ENCODE results near the gene OR2T27. TPM values are rescaled to one million over a fixed set of nuclear protein-coding genes. Genes with fewer than 3 reads are reported as not detected.
"Not testable (repeated sequence)": the region's sequence is repeated elsewhere in the genome, so short reads cannot be mapped to it uniquely, and the experiment has no call there.

OR2T27 gene, protein sequence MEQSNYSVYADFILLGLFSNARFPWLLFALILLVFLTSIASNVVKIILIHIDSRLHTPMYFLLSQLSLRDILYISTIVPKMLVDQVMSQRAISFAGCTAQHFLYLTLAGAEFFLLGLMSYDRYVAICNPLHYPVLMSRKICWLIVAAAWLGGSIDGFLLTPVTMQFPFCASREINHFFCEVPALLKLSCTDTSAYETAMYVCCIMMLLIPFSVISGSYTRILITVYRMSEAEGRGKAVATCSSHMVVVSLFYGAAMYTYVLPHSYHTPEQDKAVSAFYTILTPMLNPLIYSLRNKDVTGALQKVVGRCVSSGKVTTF
- total RNA-seq (not detected), polyA plus RNA-seq (not detected)

DNA sequence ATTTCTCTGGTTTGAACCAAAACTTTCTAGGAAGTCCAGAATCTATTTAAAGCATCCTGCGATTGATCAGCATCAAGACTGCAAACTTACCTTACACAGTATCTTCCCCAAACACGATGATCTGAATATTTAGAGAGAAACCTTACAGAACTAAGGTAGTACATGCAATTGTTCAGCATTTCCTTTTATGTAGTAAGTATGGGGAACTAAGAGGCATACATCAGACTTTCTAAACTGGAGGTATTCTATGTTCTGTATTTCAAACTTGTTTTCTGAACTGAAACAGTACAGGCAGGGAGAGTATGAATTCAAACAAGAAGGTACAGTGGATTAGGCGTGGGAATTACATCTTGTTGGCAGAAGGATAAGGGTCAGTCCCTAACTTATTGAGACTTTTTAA lies at the start of gene OR2T27:
TSS of gene OR2T27 (minus strand) at position 175 of the 400 bp plus-strand sequence. CDS start 4,644 bp downstream, outside the sequence.
- not testable (repeated sequence) for H3K4me1 ChIP-seq (ENCODE audit: insufficient read depth); H3K27ac ChIP-seq (ENCODE audit: low read depth); H3K36me3 ChIP-seq (ENCODE audit: insufficient read depth); H3K4me3 ChIP-seq (ENCODE audit: low read depth, low read length); DNase-seq (ENCODE audit: extremely low spot score)
- 75% methylated on average over 3 of the region's 3 CpGs for whole genome bisulfite sequencing

DNA sequence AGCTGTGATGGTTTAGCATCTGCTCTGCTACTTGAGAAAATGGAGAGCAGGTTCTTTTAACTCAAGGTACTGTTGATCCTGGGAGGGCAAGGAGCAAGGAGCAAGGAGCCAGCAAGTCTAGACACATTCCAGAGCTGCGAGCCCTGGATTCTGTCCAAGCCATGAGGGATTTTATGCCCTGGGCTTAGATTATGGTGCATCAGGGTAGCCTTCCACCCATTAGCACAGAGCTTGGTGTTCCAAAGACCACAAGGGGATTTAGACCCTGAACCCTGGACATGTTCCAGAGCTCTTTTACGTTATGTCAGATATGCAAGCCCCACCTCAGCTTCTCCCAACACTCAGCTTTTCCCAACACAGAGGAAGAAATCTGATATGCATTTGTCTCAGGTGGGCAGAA lies 49.3 kb upstream of the OR2T27 start:
- Histone ChIP-seq H3K36me3 (ENCODE audit: insufficient read depth) (no peaks in the 10 kb centered on the region), H3K27ac (ENCODE audit: low read depth) (no peak overlapping the region), H3K4me3 (ENCODE audit: low read depth, low read length) (no peak overlapping the region), H3K4me1 (ENCODE audit: insufficient read depth) (no peaks in the 10 kb centered on the region)
- DNase-seq (ENCODE audit: extremely low spot score): no peak
- whole genome bisulfite sequencing: 53% methylated on average over 2 of the region's 2 CpGs

DNA sequence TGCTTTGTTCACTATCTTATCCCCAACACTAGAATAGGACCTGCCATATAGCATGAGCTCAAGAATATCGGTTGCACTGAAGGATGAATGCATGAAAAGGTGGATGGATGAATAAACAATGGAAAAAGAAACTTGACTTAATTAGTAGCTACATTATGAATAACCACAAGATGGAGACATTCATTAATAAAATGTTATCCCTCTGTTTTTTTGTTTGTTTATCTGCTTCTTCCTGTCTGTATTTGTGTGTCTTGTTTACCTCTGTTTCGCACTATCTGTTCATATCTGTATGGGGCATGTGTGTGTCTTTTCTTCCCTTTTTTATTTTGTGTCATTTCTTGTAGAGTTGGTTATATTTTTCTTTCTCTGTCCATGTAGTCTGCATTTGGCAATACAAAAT lies 48.3 kb upstream of the OR2T27 start:
- H3K36me3 ChIP-seq (ENCODE audit: insufficient read depth): no peaks in the 10 kb centered on the region
- no peaks in the 10 kb centered on the region for H3K4me1 ChIP-seq (ENCODE audit: insufficient read depth)
- no peak for DNase-seq (ENCODE audit: extremely low spot score)
- H3K4me3 ChIP-seq (ENCODE audit: low read depth, low read length): no peak overlapping the region
- 51% methylated on average over 2 of the region's 2 CpGs for WGBS
- H3K27ac ChIP-seq (ENCODE audit: low read depth): no peak overlapping the region

DNA sequence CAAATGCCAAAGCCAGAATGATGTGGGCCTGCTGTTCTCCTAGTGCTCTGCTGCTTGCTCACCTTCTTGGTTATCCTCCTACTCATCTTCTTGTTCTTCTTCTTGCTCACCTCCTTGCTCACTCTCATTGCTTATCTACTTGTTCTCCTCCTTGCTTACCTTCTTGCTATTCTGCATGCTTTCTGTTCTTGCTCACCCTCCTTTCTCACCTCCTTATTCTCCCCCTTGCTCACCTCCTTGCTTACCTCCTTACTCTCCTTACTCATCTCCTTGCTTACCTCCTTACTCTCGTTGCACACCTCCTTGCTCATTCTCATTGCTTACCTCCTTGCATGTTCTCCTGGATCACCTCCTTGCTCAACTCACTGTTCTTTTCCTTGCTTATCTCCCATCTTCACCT lies 47.4 kb upstream of the OR2T27 start, which contains the start of gene OR14I1:
TSS of gene OR14I1 (minus strand) at position 53 of the 400 bp plus-strand sequence.
- H3K36me3 ChIP-seq (ENCODE audit: insufficient read depth): no peaks in the 10 kb centered on the region
- 57% methylated on average over 1 of the region's 1 CpG for WGBS
- no peak within 1 kb of the TSS for H3K4me3 ChIP-seq (ENCODE audit: low read depth, low read length)
- H3K4me1 ChIP-seq (ENCODE audit: insufficient read depth): no peaks in the 10 kb centered on the region
- no peak within 1 kb of the TSS for H3K27ac ChIP-seq (ENCODE audit: low read depth)
- DNase-seq (ENCODE audit: extremely low spot score): no peak

DNA sequence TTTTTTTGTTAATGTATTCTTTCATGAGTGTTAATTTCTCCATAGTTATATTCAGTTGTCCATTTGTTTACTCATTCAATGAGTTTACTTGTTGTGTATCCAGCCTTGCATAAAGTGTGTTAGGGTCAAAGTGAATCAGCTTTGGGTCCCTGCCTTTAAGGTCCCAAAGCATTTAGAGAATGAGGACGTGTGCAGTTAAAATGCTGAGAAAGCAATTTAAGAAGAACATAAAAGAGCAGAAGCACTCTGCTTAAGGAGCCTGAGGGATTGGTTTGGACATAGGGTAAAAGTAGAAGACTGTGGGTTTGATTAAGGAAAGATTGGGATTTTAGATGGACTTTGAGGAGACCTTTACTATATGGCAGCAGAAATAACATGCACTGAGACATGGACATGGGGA lies 43.8 kb upstream of the OR2T27 start:
- Histone ChIP-seq H3K4me3 (ENCODE audit: low read depth, low read length) (no peak overlapping the region), H3K36me3 (ENCODE audit: insufficient read depth) (no peaks in the 10 kb centered on the region), H3K27ac (ENCODE audit: low read depth) (no peak overlapping the region), H3K4me1 (ENCODE audit: insufficient read depth) (no peaks in the 10 kb centered on the region)
- WGBS: 35% methylated on average over 1 of the region's 1 CpG
- DNase-seq (ENCODE audit: extremely low spot score): no peak

DNA sequence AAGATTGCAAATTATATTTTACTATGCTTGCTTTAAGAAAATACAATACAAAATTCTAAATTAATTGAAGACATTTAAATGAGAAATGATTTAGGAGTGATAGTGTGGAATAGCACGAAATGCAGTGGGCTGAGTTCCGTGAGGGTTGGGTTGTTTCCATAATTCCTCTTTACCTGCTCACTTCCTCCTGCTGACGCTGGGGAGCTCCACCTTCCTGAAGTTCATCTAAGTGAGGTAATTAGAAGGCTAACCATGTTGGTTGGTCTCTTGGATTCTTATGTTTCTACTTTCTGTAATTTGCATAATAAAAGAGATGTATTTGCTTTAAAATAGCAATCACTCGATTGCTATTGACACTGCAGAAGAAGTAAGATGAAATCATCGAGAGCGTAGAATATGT lies 42.6 kb upstream of the OR2T27 start:
- 82% methylated on average over 6 of the region's 6 CpGs for WGBS
- Histone ChIP-seq H3K36me3 (ENCODE audit: insufficient read depth) (no peaks in the 10 kb centered on the region), H3K4me3 (ENCODE audit: low read depth, low read length) (no peak overlapping the region), H3K4me1 (ENCODE audit: insufficient read depth) (no peaks in the 10 kb centered on the region), H3K27ac (ENCODE audit: low read depth) (no peak overlapping the region)
- DNase-seq (ENCODE audit: extremely low spot score): no peak

DNA sequence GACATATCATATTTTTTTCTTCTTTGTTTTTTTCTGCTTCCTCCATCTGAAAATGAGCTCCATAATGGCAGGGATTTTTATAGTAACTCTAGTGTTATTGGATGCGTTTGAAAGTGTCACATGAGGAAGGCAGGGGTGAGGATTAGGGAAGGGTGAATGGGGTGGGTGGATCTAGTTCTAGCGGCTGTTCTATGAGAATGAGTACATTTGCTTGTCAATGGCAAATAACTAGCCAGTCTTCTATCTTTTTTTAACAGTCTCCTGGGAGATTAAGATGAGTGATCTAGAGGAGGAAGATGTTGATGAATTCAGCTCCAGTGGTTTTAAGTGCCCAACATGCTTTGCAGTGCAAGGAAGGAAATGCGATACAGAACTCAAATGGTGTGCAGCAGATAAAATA lies 41.4 kb upstream of the OR2T27 start:
- no peak overlapping the region for H3K4me3 ChIP-seq (ENCODE audit: low read depth, low read length)
- H3K36me3 ChIP-seq (ENCODE audit: insufficient read depth): no peaks in the 10 kb centered on the region
- H3K27ac ChIP-seq (ENCODE audit: low read depth): no peak overlapping the region
- DNase-seq (ENCODE audit: extremely low spot score): no peak
- no peaks in the 10 kb centered on the region for H3K4me1 ChIP-seq (ENCODE audit: insufficient read depth)
- WGBS: 77% methylated on average over 3 of the region's 3 CpGs

DNA sequence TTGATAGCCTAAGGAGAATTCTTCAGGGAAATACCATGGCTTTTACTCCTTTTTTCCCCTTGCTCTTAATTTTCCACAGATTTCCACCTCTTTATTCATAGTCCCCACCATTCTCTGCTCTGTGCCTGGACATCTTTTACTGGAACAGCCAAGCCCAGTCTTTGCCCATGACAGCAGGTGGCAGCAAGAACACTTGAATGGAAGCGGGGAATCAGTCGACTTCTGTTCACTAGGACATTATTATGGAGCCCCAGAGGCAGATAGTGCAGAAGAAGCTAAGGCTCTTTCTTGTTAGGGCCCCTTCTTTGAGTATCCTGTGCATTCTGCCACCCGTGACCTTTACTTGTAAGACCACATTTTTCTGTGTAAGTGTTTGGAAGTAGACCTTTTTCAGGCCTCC lies 40.9 kb upstream of the OR2T27 start:
- DNase-seq (ENCODE audit: extremely low spot score): no peak
- no peaks in the 10 kb centered on the region for H3K4me1 ChIP-seq (ENCODE audit: insufficient read depth)
- WGBS: 69% methylated on average over 3 of the region's 3 CpGs
- H3K4me3 ChIP-seq (ENCODE audit: low read depth, low read length): no peak overlapping the region
- H3K36me3 ChIP-seq (ENCODE audit: insufficient read depth): no peaks in the 10 kb centered on the region
- no peak overlapping the region for H3K27ac ChIP-seq (ENCODE audit: low read depth)

DNA sequence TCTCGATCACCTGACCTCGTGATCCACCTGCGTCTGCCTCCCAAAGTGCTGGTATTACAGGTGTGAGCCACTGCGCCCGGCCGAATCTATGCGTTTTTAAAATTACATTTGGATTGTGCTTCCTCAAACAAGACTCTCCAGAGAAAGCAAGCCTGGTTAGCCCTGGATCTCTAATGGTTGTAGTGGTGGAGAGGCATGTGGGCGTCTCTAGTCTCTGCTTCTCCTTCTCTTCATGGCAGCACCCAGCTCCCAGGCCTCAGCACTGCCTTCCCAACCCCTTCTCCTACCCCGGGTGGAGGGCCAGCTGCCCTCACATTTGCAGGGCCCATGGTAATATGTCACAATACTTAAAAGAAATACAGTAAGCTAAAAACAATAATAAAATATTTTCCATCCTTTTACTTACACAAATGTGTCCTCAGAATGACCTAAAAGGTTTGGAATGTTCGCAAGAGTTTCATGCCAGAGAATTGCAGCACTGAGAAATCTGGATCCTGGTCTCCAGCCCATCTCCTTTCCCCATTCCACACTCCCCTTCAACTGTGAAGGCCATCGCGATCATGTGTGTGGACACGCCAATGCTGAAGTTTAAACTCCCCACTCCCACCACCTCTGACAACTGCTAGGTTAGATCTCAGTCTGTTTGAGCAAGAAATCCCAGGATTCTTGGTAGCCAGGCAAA lies 40.3 kb upstream of the OR2T27 start:
- Histone ChIP-seq H3K4me1 (ENCODE audit: insufficient read depth) (no peaks in the 10 kb centered on the region), H3K4me3 (ENCODE audit: low read depth, low read length) (no peak overlapping the region), H3K36me3 (ENCODE audit: insufficient read depth) (no peaks in the 10 kb centered on the region), H3K27ac (ENCODE audit: low read depth) (no peak overlapping the region)
- DNase-seq (ENCODE audit: extremely low spot score): no peak
- 87% methylated on average over 13 of the region's 13 CpGs for WGBS

DNA sequence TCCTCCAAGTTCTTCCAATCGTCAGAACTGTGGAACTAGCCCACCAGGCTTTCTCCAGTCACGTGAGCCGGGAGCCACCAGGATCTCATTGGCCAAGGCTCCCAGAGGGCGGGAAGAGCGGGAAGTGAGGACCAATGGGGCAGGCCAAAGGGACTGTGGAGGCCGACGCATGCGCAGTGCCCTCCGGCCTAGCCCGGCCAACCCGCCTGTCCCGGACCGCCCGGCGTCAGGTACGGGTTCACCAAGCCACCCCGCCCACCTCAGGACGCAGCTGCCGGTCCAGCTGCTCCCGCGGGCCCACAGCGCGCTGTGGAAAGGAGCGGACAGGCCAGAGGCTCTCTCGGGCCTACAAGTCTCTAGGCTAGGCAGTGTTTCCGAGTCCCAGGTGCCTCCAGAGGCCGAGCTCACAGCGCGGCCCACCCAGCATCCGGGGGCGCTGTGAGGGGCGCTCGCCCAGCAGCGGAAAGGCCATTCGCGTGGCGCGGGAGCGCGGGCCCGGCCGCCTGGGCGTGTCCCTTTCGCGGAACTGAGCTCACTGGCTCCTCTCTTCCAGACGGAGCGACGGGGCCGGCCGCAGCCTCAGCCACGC lies 36.3 kb upstream of the OR2T27 start:
- 74% methylated on average over 51 of the region's 51 CpGs for WGBS
- Histone ChIP-seq H3K36me3 (ENCODE audit: insufficient read depth) (no peaks in the 10 kb centered on the region), H3K4me1 (ENCODE audit: insufficient read depth) (no peaks in the 10 kb centered on the region), H3K27ac (ENCODE audit: low read depth) (no peak overlapping the region), H3K4me3 (ENCODE audit: low read depth, low read length) (no peak overlapping the region)
- DNase-seq (ENCODE audit: extremely low spot score): no peak

DNA sequence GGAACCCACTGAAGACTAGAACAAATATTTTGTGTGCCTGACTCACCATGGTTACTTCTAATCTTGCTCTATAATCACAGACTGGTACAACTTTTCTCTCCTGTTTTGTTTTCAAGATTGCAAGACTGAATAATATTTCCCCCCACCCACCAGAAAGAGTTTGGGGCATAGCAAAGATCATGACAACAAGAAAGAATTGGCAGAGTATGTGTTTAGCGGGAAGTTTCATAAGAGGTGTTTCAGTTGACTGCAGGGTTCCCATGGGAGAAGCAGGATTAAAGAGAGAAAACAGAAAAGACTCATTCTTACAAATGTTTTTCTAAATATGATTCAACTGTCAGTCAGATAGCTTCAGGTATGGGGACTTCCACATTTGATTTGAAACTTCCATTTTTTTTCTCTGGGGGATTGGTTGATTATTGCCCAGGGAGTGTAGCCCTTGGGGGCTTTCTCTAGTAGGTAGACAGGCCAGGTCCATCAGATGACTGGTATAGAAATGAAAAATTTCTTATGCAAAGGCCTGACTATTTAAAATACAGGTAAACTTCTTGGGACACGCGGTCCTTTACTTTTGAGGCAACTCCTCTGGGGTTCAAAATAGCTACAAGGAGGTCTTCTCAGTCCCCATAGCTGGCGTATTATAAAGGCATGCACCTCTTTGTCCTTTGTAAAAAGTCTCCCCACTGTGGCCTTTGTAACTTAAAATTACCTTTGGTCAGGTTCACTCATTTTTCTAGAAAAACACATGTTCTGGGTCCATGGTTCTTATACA lies 33.4 kb upstream of the OR2T27 start:
- no peaks in the 10 kb centered on the region for H3K4me1 ChIP-seq (ENCODE audit: insufficient read depth)
- H3K36me3 ChIP-seq (ENCODE audit: insufficient read depth): no peaks in the 10 kb centered on the region
- WGBS: 82% methylated on average over 4 of the region's 4 CpGs
- H3K4me3 ChIP-seq (ENCODE audit: low read depth, low read length): no peak overlapping the region
- DNase-seq (ENCODE audit: extremely low spot score): no peak
- no peak overlapping the region for H3K27ac ChIP-seq (ENCODE audit: low read depth)

DNA sequence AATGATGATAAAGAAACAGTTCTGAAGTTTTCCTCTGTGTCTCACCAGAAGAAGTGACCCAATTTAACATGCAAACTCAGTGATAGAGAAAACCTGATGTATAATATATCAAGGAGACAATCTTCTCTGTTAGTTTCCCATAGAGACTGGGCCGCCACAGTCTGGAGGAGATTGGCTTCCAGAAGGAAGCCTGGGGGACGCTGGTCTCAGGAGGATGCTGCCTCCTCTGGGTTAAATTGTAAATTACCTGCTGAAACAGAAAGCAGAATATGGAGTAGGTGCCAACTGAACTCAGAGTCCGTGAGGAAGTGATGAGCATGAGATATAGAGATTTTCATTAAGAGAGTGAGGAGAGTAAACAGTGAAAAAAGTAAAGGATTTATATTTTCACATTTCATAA lies 31.5 kb upstream of the OR2T27 start:
- no peak overlapping the region for H3K4me3 ChIP-seq (ENCODE audit: low read depth, low read length)
- H3K36me3 ChIP-seq (ENCODE audit: insufficient read depth): no peaks in the 10 kb centered on the region
- DNase-seq (ENCODE audit: extremely low spot score): no peak
- 32% methylated on average over 3 of the region's 3 CpGs for WGBS
- no peaks in the 10 kb centered on the region for H3K4me1 ChIP-seq (ENCODE audit: insufficient read depth)
- H3K27ac ChIP-seq (ENCODE audit: low read depth): no peak overlapping the region

DNA sequence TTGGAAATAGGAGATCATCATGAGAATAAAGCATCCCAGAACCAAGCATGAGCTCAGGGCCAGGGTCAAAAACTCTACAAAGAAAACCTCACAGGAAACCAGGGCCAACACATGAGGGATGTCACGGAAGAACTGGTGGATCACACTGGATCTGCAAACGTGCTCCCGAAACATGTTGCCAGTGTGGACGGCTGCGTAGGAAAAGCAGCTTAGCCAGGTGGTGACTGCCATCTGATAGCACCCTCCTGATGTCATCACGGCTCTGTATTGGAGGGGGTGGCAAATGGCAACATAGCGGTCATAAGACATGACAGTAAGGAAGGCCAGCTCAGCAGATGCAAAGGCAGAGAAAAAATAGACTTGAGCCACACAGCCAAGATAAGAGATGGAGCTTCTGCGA lies 26.3 kb upstream of the OR2T27 start:
- Histone ChIP-seq H3K4me3 (ENCODE audit: low read depth, low read length) (no peak overlapping the region), H3K4me1 (ENCODE audit: insufficient read depth) (no peaks in the 10 kb centered on the region), H3K27ac (ENCODE audit: low read depth) (no peak overlapping the region), H3K36me3 (ENCODE audit: insufficient read depth) (no peaks in the 10 kb centered on the region)
- no peak for DNase-seq (ENCODE audit: extremely low spot score)
- 86% methylated on average over 8 of the region's 8 CpGs for WGBS

Measured in urinary bladder (tissue), 4 donors.